ENCODE results near the gene HPN.
"Not testable (repeated sequence)": the region's sequence is repeated elsewhere in the genome, so short reads cannot be mapped to it uniquely, and the experiment has no call there.

Gene HPN

GRCh38 chr19:35027851-35028599 is 13.5 kb upstream of the HPN start:
- DNase-seq (ENCODE audit: low read depth) = no peak

GRCh38 chr19:35028600-35028885 is 13.0 kb upstream of the HPN start:
- DNase-seq (ENCODE audit: low read depth) = not testable (repeated sequence)

- not testable (repeated sequence) for DNase-seq (ENCODE audit: low read depth)
Observed at GRCh38 chr19:35029275-35029736, 12.2 kb upstream of the HPN start.

GRCh38 chr19:35029737-35030256 is 11.7 kb upstream of the HPN start:
- no peak for DNase-seq (ENCODE audit: low read depth)

- peak; percentile 77 for DNase-seq (ENCODE audit: low read depth)
Observed at GRCh38 chr19:35030257-35031071, 11.1 kb upstream of the HPN start, which contains the start of gene SCN1B. SCN1B (plus strand) TSS chr19:35030470; CDS start chr19:35030821, 351 bp downstream.

GRCh38 chr19:35031072-35031881 is 10.2 kb upstream of the HPN start:
- no peak for DNase-seq (ENCODE audit: low read depth)

- DNase-seq (ENCODE audit: low read depth) = no peak
Observed at GRCh38 chr19:35032356-35032865, 9.1 kb upstream of the HPN start.

- no peak for DNase-seq (ENCODE audit: low read depth)
Observed at GRCh38 chr19:35033067-35034004, 8.2 kb upstream of the HPN start.

- no peak for DNase-seq (ENCODE audit: low read depth)
Observed at GRCh38 chr19:35034005-35034502, 7.5 kb upstream of the HPN start.

- no peak for DNase-seq (ENCODE audit: low read depth)
Observed at GRCh38 chr19:35034588-35035382, 6.7 kb upstream of the HPN start.

GRCh38 chr19:35037716-35038622 is 3.6 kb upstream of the HPN start:
- DNase-seq (ENCODE audit: low read depth) = no peak

GRCh38 chr19:35038623-35039512 is 2.7 kb upstream of the HPN start:
- DNase-seq (ENCODE audit: low read depth) = no peak

- no peak for DNase-seq (ENCODE audit: low read depth)
Observed at GRCh38 chr19:35039881-35040825, 1.4 kb upstream of the HPN start.

- no peak for DNase-seq (ENCODE audit: low read depth)
Observed at GRCh38 chr19:35040826-35041547, 534 bp upstream of the HPN start.

GRCh38 chr19:35042056-35042730 is 672 bp downstream of the HPN start:
- no peak for DNase-seq (ENCODE audit: low read depth)

Data from activated T-cell treated with anti-CD3 and anti-CD28 coated beads for 48 hours (primary cell).